ENCODE data around the gene ABHD16A. TPM values are rescaled to one million over a fixed set of nuclear protein-coding genes. Genes with fewer than 3 reads are reported as not detected.

ABHD16A gene
- total and polyA plus RNA-seq, 2 of the 13 experiments (the other 11 are each of a cell fraction or from before 2014, with no cell fraction given), result 43.5 to 45.4 TPM

- TF ChIP-seq ZNF687 (CRISPR knock-in tag; IDR thresholded peaks at IDR 0.05), result peak; percentile 29; the same call in 1 of the 2 replicates
- no peak for TF ChIP-seq PAF1 (CRISPR knock-in tag; IDR thresholded peaks at IDR 0.05)
- TF ChIP-seq ZNF567 (CRISPR knock-in tag; IDR thresholded peaks at IDR 0.05; ENCODE audit: borderline replicate concordance), result no peak
- TF ChIP-seq KDM3A (CRISPR knock-in tag; IDR thresholded peaks at IDR 0.05; ENCODE audit: low read depth), result peak; percentile 73; the same call in 1 of the 2 replicates
- peak; percentile 76; the same call in 1 of the 2 replicates for TF ChIP-seq HBP1 (CRISPR knock-in tag; IDR thresholded peaks at IDR 0.05; ENCODE audit: low read depth)
- peak; percentile 40; the same call in 1 of the 2 replicates for TF ChIP-seq ZNF362 (CRISPR knock-in tag; IDR thresholded peaks at IDR 0.05; ENCODE audit: borderline replicate concordance)
- TF ChIP-seq ZNF746 (CRISPR knock-in tag; IDR thresholded peaks at IDR 0.05), result no peak
- TF ChIP-seq ZBTB2 (CRISPR knock-in tag; IDR thresholded peaks at IDR 0.05; ENCODE audit: low read depth), result no peak
- TF ChIP-seq GPN1 (CRISPR knock-in tag; IDR thresholded peaks at IDR 0.05; ENCODE audit: borderline replicate concordance), result no peak
- TF ChIP-seq HOXA9 (CRISPR knock-in tag; IDR thresholded peaks at IDR 0.05; ENCODE audit: borderline replicate concordance), result no peak
- TF ChIP-seq BRCA1 (CRISPR knock-in tag; IDR thresholded peaks at IDR 0.05), result no peak
- peak; percentile 82 for TF ChIP-seq KDM2A (CRISPR knock-in tag; IDR thresholded peaks at IDR 0.05; ENCODE audit: borderline replicate concordance, low read depth)
- TF ChIP-seq ARID4A (CRISPR knock-in tag; IDR thresholded peaks at IDR 0.05; ENCODE audit: borderline replicate concordance), result peak; percentile 43; the same call in 1 of the 2 replicates
Measured at GRCh38 chr6:31680226-31681134, 22.6 kb downstream of the ABHD16A start, which contains the start of gene LY6G5C (continued).
